Measurements from ENCODE around the gene IL12RB1. TPM values are rescaled to one million over a fixed set of nuclear protein-coding genes. Genes with fewer than 3 reads are reported as not detected.

IL12RB1 gene
- total and polyA plus RNA-seq, 2 of the 8 experiments (the other 6 are each of a cell fraction or from before 2014, with no cell fraction given), result 0.03 TPM; not detected in 1

GRCh38 chr19:18119717-18120105 is 33.0 kb upstream of the IL12RB1 start:
- H3K4ac ChIP-seq (replicated peaks; ENCODE audit: insufficient read length, low read depth, low read length), result no peak overlapping the region
- TF ChIP-seq USF2 (IDR thresholded peaks at IDR 0.05; ENCODE audit: low read length) (no peak), FOSL1 (IDR thresholded peaks at IDR 0.05; ENCODE audit: insufficient read depth, low read depth, low read length) (no peak), KDM1A (IDR thresholded peaks at IDR 0.05; ENCODE audit: borderline replicate concordance, low read length) (no peak), SP1 (IDR thresholded peaks at IDR 0.05; ENCODE audit: low read depth, low read length) (no peak), GTF2F1 (IDR thresholded peaks at IDR 0.05; ENCODE audit: borderline replicate concordance, low read depth, low read length) (no peak), EGR1 (IDR thresholded peaks at IDR 0.05; ENCODE audit: borderline replicate concordance, low read depth, low read length) (no peak), TAF7 (optimal IDR thresholded peaks at IDR 0.05; ENCODE audit: borderline replicate concordance, low read depth, low read length) (no peak), RNF2 (IDR thresholded peaks at IDR 0.05; ENCODE audit: borderline replicate concordance, low read depth, low read length, missing control alignments, poor library complexity, severe bottlenecking) (no peak), CREB1 (IDR thresholded peaks at IDR 0.05) (no peak), SP2 (IDR thresholded peaks at IDR 0.05; ENCODE audit: low read length) (no peak)
- no peaks in the 10 kb centered on the region for H3K9me3 ChIP-seq (ENCODE audit: insufficient read depth in 2 of 2, low read depth in 1 of 2, low read length in 1 of 2)
- H4K20me1 ChIP-seq (replicated peaks in 1 of 2; ENCODE audit: control insufficient read depth in 1 of 2, insufficient read depth in 2 of 2, low read length in 2 of 2), result peaks cover 0 to 10% of the 10 kb centered on the region in 2 experiments
- H2BK12ac ChIP-seq (ENCODE audit: low read depth, low read length), result 0 out of 2 replicates have a peak overlapping the region, but pooled peaks have one; percentile 23
- no peak overlapping the region for H2BK15ac ChIP-seq (ENCODE audit: low read length)
- H4K5ac ChIP-seq (ENCODE audit: insufficient read length, low read depth, low read length), result no peak overlapping the region
- H3K27ac ChIP-seq (ENCODE audit: low read depth, low read length), result no peak overlapping the region
- DNase-seq (ENCODE audit: low read depth in 1 of 2, low spot score in 2 of 2) (no peak), FAIRE-seq (no peak)
- no peak overlapping the region for H3K23ac ChIP-seq (ENCODE audit: insufficient read length)
- H2AK5ac ChIP-seq (ENCODE audit: low read depth, low read length), result no peak overlapping the region
- POLR2A ChIA-PET (ENCODE audit: partially characterized antibody), result interaction anchor here (0.7 to 1.8 kb wide), 4 partner anchors 9 to 162 kb away, joined by 3 to 6 read pairs (median 4); partner anchors contain the start of gene JUND
- 90% methylated on average over 12 of the region's 14 CpGs; no CpG with 5 or more reads in 1 of the 2 experiments for WGBS, 2 experiments (ENCODE audit: extremely low coverage in 1 of 2, insufficient coverage in 1 of 2, insufficient read length in 1 of 2, insufficient replicate concordance in 2 of 2, low coverage in 1 of 2, low lambda C conversion rate in 2 of 2, missing lambda C conversion rate in 1 of 2)
- H2BK120ac ChIP-seq (replicated peaks; ENCODE audit: low read depth, low read length), result no peak overlapping the region
- no peak overlapping the region for H3K9ac ChIP-seq (replicated peaks in 1 of 4; ENCODE audit: extremely low read depth in 1 of 4, low read depth in 3 of 4, low read length in 3 of 4)
- H2BK5ac ChIP-seq (ENCODE audit: low read depth, low read length), result 0 out of 2 replicates have a peak overlapping the region, but pooled peaks have one; percentile 16
- no peak overlapping the region for H3K18ac ChIP-seq (ENCODE audit: extremely low read depth, low read length)
- H3K27me3 ChIP-seq (replicated peaks in 1 of 4; ENCODE audit: control insufficient read depth in 3 of 4, extremely low read depth in 1 of 4, insufficient read depth in 3 of 4, low read length in 3 of 4), result peaks cover 0 to 3% (median 1%) of the 10 kb centered on the region in 4 experiments; a peak in 1 of 7 replicates
- no peak overlapping the region for H3K4me3 ChIP-seq (ENCODE audit: extremely low read depth in 1 of 4, insufficient read depth in 2 of 4, low read depth in 3 of 4, low read length in 4 of 4)
- H3K23me2 ChIP-seq (ENCODE audit: low read depth, low read length), result peaks cover 7% of the 10 kb centered on the region
- H2BK20ac ChIP-seq (ENCODE audit: low read length), result no peak overlapping the region
- H3K36me3 ChIP-seq (ENCODE audit: control insufficient read depth in 2 of 4, insufficient read depth in 4 of 4, low read length in 3 of 4), result peaks cover 2 to 10% (median 5%) of the 10 kb centered on the region in 4 experiments; a peak in 5 of 8 replicates
- no peak overlapping the region; a peak in 1 of 4 replicates for H3K4me2 ChIP-seq (ENCODE audit: insufficient read depth in 1 of 2, low read depth in 2 of 2, low read length in 2 of 2)
- peaks cover 7% of the 10 kb centered on the region; the same call in 1 of the 2 replicates for H3K79me1 ChIP-seq (ENCODE audit: low read depth, low read length)
- peaks cover 0 to 5% of the 10 kb centered on the region in 2 experiments; a peak in 1 of 4 replicates for H3K79me2 ChIP-seq (ENCODE audit: control insufficient read depth in 1 of 2, insufficient read depth in 2 of 2, low read length in 2 of 2)
- CTCF ChIA-PET (ENCODE audit: partially characterized antibody), result interaction anchor here (0.8 to 2.5 kb wide), 3 partner anchors 9 to 48 kb away, joined by 3 to 9 read pairs (median 7); partner anchors contain the start of gene PIK3R2
- H4K91ac ChIP-seq (replicated peaks; ENCODE audit: insufficient read length, low read length), result no peak overlapping the region
- no peak overlapping the region for H4K8ac ChIP-seq (ENCODE audit: extremely low read depth, insufficient read depth, low read length)
- H2AFZ ChIP-seq (ENCODE audit: low read length), result no peak overlapping the region
- H3K4me1 ChIP-seq (replicated peaks in 1 of 4; ENCODE audit: control insufficient read depth in 3 of 4, insufficient read depth in 4 of 4, low read length in 3 of 4), result peaks cover 3 to 21% (median 8%) of the 10 kb centered on the region in 4 experiments
- no peak overlapping the region for H3K56ac ChIP-seq (replicated peaks; ENCODE audit: insufficient read length, low read depth, low read length)
- no peak overlapping the region for H3K14ac ChIP-seq (ENCODE audit: insufficient read length)
